OCI-LY3 (cell line): ENCODE data around the gene CFAP91.

Source experiments
- CTCF ChIP-seq: fragments of 200-600, 300-600 bp; sonication (generic); IDR thresholded peaks from 2 replicates; pipeline ENCODE4 v1.5.1; 2014; ENCODE audit warnings: antibody characterized with exemption, low read length, low read depth
- EZH2phosphoT487 ChIP-seq: fragments of 200-600 bp; shearing (Covaris generic); IDR thresholded peaks from 2 replicates; pipeline ENCODE4 v1.6.1; 2018; ENCODE audit warnings: antibody characterized with exemption, mixed run types, low read depth

- TF ChIP-seq CTCF, result peak; percentile 75
- no peak for TF ChIP-seq EZH2phosphoT487
Measured at GRCh38 chr3:119681279-119681678, 21.5 kb upstream of the CFAP91 start.
